ENCODE data around the gene ELOVL5.
"Not testable (repeated sequence)": the region's sequence is repeated elsewhere in the genome, so short reads cannot be mapped to it uniquely, and the experiment has no call there.

ELOVL5 gene

DNA sequence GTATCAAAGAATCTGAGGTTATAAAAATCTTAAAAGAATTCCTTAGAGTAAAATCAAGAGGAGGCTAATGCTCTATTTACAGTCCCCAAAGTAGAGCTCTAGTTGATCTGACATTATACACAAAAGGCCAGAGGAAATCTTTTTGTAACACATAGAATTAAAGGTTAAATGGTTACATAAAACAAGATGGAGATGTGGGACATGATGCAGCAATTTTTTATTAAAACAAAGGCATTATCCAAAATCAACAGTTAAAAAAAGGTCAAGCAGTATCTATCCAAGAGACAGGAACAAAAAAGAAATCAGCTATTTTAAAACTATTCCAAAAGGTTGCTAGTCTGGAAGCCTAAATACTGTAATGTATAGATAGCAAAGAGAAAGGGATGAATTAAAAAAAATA is 20.4 kb downstream of the ELOVL5 start:
- no peak for DNase-seq (ENCODE audit: low read depth, low spot score)

DNA sequence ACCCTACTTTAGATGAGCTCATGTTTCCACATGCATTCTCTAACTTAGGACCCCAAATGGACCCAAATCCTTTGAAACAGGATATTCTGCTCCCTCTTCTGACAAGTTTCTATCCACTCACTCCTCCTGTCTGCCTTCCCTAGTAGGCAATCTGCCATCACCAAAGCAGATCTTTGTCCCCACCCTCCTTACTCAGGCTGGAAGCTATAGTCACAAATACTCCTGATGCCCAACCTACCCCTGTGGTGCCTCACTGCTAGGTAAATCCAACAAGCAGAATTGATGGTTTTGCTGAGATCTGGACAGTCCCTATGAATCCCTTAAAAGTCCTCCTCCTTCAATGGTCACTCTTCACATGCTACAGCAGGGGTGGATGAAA is 21.7 kb downstream of the ELOVL5 start:
- no peak for DNase-seq (ENCODE audit: low read depth, low spot score)

- peak; percentile 90 for DNase-seq (ENCODE audit: low read depth, low spot score)
These were observed 22.3 kb downstream of the ELOVL5 start for GRCh38 chr6:53326372-53327016.

GRCh38 chr6:53325785-53326184 is 23.0 kb downstream of the ELOVL5 start:
- no peak for DNase-seq (ENCODE audit: low read depth, low spot score)

- no peak for DNase-seq (ENCODE audit: low read depth, low spot score)
These were observed 26.3 kb downstream of the ELOVL5 start for GRCh38 chr6:53322188-53323029.

GRCh38 chr6:53321701-53322100 is 27.0 kb downstream of the ELOVL5 start:
- no peak for DNase-seq (ENCODE audit: low read depth, low spot score)

GRCh38 chr6:53320964-53321363 is 27.8 kb downstream of the ELOVL5 start:
- DNase-seq (ENCODE audit: low read depth, low spot score) = no peak

DNA sequence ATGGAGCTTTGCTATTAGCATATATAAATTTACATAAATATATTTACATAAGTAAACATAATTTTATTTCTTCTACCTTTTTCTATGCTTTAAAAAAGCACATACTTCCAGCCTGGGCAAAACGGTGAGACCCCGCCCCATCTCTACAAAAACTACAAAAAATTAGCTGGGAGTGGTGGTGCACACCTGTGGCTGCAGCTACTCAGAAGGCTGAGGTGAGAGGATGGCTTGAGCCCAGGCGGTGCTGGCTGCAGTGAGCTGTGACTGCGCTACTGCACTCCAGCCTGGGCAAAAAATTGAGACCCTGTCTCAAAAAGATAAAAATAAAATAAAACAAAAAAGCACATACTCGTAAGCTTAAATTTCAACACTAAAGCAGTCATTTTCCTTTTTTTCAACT is 30.3 kb downstream of the ELOVL5 start:
- DNase-seq (ENCODE audit: low read depth, low spot score) = no peak

GRCh38 chr6:53317861-53318260 is 30.9 kb downstream of the ELOVL5 start:
- DNase-seq (ENCODE audit: low read depth, low spot score) = no peak

DNA sequence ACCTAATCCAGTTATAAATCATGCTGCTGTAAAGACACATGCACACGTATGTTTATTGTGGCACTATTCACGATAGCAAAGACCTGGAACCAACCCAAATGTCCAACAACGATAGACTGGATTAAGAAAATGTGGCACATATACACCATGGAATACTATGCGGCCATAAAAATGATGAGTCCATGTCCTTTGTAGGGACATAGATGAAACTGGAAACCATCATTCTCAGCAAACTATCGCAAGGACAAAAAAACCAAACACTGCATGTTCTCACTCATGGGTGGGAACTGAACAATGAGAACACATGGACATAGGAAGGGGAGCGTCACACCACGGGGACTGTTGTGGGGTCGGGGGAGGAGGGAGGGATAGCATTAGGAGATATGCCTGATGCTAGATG is 31.5 kb downstream of the ELOVL5 start:
- not testable (repeated sequence) for DNase-seq (ENCODE audit: low read depth, low spot score)

DNA sequence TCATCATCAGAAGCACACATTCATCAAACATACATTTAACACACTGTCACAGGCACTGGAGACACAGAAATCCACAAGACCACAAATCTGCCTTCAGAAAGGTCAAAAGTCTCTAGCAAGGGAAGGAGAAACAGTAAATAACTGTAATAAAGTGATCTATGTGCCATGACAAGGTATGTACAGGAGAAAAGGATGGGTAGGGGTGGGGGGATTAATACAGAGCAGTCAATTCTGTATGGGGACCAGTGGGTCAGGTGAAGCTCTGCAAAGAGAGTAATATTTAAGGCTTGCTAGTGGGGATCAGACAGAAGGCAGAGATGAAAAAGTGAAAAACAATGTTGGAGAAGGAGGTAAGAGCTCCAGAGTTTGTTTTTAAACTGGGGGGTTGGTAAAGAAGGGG is 32.6 kb downstream of the ELOVL5 start:
- DNase-seq (ENCODE audit: low read depth, low spot score) = no peak

DNA sequence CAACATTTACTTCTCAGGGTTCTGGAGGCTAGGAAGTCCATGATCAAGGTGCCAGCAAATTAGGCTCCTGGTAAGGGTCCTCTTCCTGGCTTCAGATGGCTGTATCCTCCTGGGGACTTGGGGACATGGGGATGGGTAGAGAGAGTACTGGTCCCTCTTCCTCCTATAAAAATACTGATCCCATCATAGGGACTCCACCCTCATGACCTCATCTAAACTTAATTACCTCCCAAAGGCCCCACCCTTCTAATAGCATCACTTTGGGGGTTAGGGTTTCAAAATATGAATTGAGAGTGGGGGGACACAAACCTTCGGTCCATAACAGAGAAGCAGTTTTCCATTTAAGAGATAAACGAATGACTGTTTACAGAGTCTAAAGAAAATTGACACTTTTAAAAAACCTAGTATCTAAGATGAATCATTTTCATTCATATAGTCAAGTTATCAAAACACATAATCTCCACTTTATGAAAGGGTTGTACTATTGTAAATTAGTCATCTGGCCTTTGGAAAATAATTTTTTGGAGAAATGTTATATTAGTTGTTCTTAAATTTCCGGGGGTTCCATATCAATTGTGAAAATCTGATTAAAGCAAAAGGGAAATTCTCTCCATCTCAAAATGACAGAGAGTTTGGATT is 33.5 kb downstream of the ELOVL5 start:
- no peak for DNase-seq (ENCODE audit: low read depth, low spot score)

- no peak for DNase-seq (ENCODE audit: low read depth, low spot score)
These were observed 34.9 kb downstream of the ELOVL5 start for GRCh38 chr6:53313784-53314400.

DNA sequence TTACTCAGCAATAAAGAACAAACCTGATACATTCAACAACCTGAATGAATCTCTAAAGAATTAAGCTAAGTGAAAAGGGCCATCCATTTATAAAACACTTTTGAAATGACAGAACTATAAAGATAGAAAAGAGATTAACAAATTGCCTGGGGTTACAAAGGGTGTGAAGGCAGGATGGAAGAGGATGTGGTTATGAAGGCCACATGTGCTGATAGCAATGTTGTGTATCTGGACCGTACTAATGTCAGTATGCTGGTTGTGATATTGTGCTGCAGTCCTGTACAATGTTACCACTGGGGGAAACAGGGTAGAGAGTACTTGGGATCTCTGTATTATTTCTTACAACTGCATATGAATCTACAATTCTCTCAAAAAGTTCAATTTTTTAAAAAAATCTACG is 36.4 kb downstream of the ELOVL5 start:
- DNase-seq (ENCODE audit: low read depth, low spot score) = no peak

DNA sequence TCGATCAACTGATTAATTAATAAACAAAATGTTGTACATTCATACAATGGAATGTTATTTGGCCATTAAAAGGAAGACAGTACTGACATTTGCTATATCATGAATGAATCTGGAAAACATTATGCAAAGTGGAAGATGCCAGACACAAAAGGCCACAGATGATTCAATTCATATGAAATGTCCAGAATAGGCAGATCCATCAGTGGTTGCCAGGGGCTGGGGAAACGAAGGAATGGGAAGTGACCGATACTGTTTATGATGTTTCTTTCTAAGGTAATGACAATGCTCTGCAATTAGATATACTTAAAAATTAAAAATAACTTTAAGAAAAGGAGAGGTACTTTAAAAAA is 37.2 kb downstream of the ELOVL5 start:
- DNase-seq (ENCODE audit: low read depth, low spot score) = no peak

DNA sequence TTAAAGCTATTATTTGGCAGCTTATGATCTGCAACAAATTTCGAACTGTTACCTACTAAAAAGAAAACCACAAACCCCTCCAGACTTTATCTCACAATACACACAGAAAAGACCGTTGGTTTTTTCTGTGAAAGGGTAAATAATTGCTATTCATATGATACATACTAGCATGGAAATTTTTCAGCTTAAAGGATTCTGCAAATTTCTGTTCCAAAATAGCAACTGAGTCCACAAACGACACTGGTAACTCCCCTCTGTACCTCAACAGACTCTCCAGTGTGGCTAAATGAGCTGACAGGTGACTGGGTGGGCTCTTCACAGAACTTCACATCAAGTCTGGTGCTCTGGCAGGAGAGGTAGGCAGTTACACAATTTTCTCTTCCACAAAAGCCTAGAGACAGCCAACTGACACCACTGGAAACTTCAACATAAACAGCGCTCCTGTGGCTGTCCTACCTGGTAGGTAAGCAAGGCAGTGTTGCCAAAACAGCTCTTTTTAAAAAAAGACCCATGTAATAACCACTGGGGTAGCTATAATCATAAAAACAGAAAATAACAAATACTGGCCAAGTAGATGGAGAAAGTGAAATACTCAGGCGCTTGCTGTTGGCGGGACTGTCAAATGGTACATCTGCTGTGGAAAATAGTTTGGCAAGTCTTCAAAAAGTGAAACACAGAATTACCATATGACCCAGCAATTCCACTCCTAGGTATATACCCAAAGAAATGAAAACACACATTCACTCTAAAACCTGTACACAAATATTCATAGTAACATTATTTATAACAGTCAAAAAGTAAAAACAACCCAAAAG is 37.8 kb downstream of the ELOVL5 start:
- DNase-seq (ENCODE audit: low read depth, low spot score) = no peak

GRCh38 chr6:53309901-53310300 is 38.8 kb downstream of the ELOVL5 start:
- DNase-seq (ENCODE audit: low read depth, low spot score) = no peak

- no peak for DNase-seq (ENCODE audit: low read depth, low spot score)
These were observed 39.5 kb downstream of the ELOVL5 start for GRCh38 chr6:53309059-53309900.

DNA sequence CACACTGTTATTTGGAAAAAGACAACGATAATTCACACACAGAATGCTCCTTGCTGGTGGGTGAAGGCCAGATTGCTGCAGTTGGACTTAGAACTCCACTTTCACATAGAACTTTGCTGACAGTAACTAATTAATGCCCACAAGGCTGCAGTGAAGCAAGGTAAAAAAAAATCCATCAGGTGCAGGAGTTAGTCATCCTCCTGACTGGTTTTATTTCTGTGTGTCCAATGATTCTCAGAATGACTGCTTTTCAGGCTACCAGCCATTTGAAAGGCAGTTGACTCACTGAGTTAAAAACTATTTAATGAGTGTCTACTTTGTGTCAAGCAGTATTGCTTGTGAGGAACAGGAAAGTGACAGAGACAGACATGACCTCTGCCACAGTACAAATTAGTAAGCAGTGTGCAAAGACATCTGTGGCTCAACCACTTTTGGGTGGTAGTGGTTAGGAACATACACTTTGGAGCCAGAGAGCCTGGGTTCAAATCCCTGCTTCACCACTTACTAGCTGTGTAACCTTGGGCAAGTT is 41.9 kb downstream of the ELOVL5 start:
- DNase-seq (ENCODE audit: low read depth, low spot score) = no peak

- not testable (repeated sequence) for DNase-seq (ENCODE audit: low read depth, low spot score)
These were observed 42.5 kb downstream of the ELOVL5 start for GRCh38 chr6:53306217-53306616.
